Measurements from ENCODE around the gene FBXO31. TPM values are rescaled to one million over a fixed set of nuclear protein-coding genes. Genes with fewer than 3 reads are reported as not detected.

FBXO31 gene
- polyA plus RNA-seq, 1 donor from 2014 or later, result 20.6 TPM

- H3F3A ChIP-seq (ENCODE audit: insufficient read depth, low read length, poor library complexity, severe bottlenecking), result no peaks in the 10 kb centered on the region
- H3K27ac ChIP-seq (ENCODE audit: low read length), result no peak overlapping the region
- no peaks in the 10 kb centered on the region for H3K36me3 ChIP-seq (ENCODE audit: insufficient read depth, low read length)
- H3K27me3 ChIP-seq (ENCODE audit: insufficient read depth, low read depth, low read length), result no peaks in the 10 kb centered on the region
- TF ChIP-seq CTCF (IDR thresholded peaks at IDR 0.05; ENCODE audit: poor library complexity, severe bottlenecking) (no peak), SMC3 (conservative IDR thresholded peaks at IDR 0.05; ENCODE audit: poor library complexity) (no peak), POLR2AphosphoS5 (IDR thresholded peaks at IDR 0.05) (no peak), MXI1 (conservative IDR thresholded peaks at IDR 0.05; ENCODE audit: poor library complexity, severe bottlenecking) (no peak), RAD21 (conservative IDR thresholded peaks at IDR 0.05) (no peak), TAF1 (IDR thresholded peaks at IDR 0.05; ENCODE audit: low read depth) (no peak), EP300 (conservative IDR thresholded peaks at IDR 0.05; ENCODE audit: poor library complexity, severe bottlenecking) (no peak), EZH2 (IDR thresholded peaks at IDR 0.05; ENCODE audit: borderline replicate concordance, insufficient read depth, low read length, poor library complexity, severe bottlenecking) (no peak)
- TF ChIP-seq, protein P1, sequence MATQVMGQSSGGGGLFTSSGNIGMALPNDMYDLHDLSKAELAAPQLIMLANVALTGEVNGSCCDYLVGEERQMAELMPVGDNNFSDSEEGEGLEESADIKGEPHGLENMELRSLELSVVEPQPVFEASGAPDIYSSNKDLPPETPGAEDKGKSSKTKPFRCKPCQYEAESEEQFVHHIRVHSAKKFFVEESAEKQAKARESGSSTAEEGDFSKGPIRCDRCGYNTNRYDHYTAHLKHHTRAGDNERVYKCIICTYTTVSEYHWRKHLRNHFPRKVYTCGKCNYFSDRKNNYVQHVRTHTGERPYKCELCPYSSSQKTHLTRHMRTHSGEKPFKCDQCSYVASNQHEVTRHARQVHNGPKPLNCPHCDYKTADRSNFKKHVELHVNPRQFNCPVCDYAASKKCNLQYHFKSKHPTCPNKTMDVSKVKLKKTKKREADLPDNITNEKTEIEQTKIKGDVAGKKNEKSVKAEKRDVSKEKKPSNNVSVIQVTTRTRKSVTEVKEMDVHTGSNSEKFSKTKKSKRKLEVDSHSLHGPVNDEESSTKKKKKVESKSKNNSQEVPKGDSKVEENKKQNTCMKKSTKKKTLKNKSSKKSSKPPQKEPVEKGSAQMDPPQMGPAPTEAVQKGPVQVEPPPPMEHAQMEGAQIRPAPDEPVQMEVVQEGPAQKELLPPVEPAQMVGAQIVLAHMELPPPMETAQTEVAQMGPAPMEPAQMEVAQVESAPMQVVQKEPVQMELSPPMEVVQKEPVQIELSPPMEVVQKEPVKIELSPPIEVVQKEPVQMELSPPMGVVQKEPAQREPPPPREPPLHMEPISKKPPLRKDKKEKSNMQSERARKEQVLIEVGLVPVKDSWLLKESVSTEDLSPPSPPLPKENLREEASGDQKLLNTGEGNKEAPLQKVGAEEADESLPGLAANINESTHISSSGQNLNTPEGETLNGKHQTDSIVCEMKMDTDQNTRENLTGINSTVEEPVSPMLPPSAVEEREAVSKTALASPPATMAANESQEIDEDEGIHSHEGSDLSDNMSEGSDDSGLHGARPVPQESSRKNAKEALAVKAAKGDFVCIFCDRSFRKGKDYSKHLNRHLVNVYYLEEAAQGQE (IDR thresholded peaks at IDR 0.05; ENCODE audit: borderline replicate concordance), result no peak
- H3K9me3 ChIP-seq (ENCODE audit: low read length), result no peaks in the 10 kb centered on the region
- H3K4me2 ChIP-seq (ENCODE audit: low read length), result no peak overlapping the region
- peaks cover 19% of the 10 kb centered on the region for H3K79me2 ChIP-seq (replicated peaks; ENCODE audit: insufficient read depth, low read length)
- H3K9me2 ChIP-seq (ENCODE audit: insufficient read depth, low read length), result no peaks in the 10 kb centered on the region
- no peak overlapping the region for H2AFZ ChIP-seq (ENCODE audit: low read depth, low read length)
- H3K9ac ChIP-seq (ENCODE audit: low read length), result no peak overlapping the region
- no peak overlapping the region for H3K4me3 ChIP-seq (ENCODE audit: low read length)
- H4K20me1 ChIP-seq (ENCODE audit: insufficient read depth), result no peaks in the 10 kb centered on the region
Measured at GRCh38 chr16:87376660-87377059, 6.9 kb downstream of the FBXO31 start.

- no peaks in the 10 kb centered on the region for H3K9me2 ChIP-seq (ENCODE audit: insufficient read depth, low read length)
- no peak overlapping the region for H3K9ac ChIP-seq (ENCODE audit: low read length)
- H3K27me3 ChIP-seq (ENCODE audit: insufficient read depth, low read depth, low read length), result no peaks in the 10 kb centered on the region
- no peaks in the 10 kb centered on the region for H3K9me3 ChIP-seq (ENCODE audit: low read length)
- H4K20me1 ChIP-seq (ENCODE audit: insufficient read depth), result no peaks in the 10 kb centered on the region
- peaks cover 8% of the 10 kb centered on the region for H3K79me2 ChIP-seq (replicated peaks; ENCODE audit: insufficient read depth, low read length)
- H2AFZ ChIP-seq (ENCODE audit: low read depth, low read length), result no peak overlapping the region
- no peak overlapping the region for H3K4me2 ChIP-seq (ENCODE audit: low read length)
- H3F3A ChIP-seq (ENCODE audit: insufficient read depth, low read length, poor library complexity, severe bottlenecking), result no peaks in the 10 kb centered on the region
- H3K36me3 ChIP-seq (ENCODE audit: insufficient read depth, low read length), result no peaks in the 10 kb centered on the region
- no peak overlapping the region for H3K27ac ChIP-seq (ENCODE audit: low read length)
- no peak overlapping the region for H3K4me3 ChIP-seq (ENCODE audit: low read length)
- TF ChIP-seq EZH2 (IDR thresholded peaks at IDR 0.05; ENCODE audit: borderline replicate concordance, insufficient read depth, low read length, poor library complexity, severe bottlenecking), result no peak
- TF ChIP-seq TAF1 (IDR thresholded peaks at IDR 0.05; ENCODE audit: low read depth), result no peak
Measured at GRCh38 chr16:87375426-87376135, 8.0 kb downstream of the FBXO31 start.
